Measurements from ENCODE around the gene CYB5D1.
"Not testable (repeated sequence)": the region's sequence is repeated elsewhere in the genome, so short reads cannot be mapped to it uniquely, and the experiment has no call there.

The CYB5D1 gene, protein sequence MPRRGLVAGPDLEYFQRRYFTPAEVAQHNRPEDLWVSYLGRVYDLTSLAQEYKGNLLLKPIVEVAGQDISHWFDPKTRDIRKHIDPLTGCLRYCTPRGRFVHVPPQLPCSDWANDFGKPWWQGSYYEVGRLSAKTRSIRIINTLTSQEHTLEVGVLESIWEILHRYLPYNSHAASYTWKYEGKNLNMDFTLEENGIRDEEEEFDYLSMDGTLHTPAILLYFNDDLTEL

DNA sequence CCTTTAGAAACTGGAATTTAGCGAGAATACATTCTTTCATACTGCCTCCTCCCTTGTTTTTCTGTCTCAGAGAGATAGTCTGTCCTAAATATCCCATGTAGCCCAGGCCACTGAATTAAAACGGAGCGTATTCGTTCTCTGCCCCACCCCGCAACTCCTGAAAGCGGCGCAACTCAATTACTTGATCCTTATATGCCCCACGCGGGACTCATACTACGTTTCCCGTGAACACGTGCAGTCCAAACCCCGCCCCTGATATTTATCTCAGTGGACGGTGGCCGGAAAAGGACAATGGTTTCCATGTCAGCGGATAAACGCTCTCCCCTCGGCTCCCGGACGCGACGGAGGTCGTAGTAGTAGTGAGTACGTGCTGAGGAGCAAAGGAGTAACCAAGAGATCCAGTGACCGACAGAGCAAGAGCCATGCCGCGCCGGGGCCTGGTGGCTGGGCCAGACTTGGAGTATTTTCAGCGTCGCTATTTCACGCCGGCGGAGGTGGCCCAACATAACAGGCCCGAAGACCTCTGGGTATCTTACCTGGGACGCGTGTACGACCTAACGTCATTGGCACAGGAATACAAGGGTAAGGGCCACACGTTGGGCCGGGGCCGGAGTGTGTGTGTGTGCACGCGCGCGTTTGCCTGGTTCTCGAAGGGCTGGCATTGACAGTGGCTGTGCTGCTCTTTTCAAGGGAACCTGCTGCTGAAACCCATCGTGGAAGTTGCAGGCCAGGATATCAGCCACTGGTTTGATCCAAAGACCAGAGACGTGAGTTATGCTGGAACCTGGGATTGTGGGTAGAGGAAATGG is at the start of gene CYB5D1:
Gene CYB5D1 (plus strand): TSS at position 291 of the 809 bp plus-strand sequence. CDS start 132 bp downstream, at position 423.
- DNase-seq: peak; percentile 76

DNA sequence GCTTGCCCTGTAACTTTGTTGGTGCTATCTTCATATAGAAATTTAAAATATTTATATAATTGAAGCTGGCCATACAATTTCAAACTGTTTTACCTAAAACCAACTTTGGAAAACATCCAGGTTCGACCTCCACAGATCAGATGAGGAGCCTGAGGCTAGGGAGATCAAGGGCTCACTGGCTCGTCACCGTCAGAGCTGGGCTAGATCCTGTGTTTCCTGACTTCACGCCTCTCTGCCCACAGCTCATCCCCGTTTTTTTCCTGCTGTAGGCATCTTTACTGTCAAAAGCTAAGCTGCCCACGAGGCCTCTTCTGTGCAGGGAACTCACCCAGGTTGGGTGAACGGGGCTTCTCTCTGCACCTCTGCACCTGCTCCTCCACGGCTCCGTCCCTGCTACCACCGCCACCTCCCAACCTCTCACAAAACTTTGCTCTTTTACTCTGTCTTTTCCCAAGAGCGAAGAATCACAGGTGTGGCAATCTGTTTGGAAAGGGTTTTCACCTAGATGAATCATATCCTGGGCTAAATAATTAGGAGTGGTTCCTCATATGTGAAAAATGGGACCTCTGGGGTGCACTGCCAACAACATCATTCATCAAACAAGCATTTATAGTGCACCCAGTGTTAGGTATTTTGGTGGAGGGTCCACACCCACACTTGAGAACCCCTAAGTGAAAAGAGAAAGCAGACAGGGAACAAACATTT is 48.6 kb upstream of the CYB5D1 start:
- no peak for DNase-seq

DNA sequence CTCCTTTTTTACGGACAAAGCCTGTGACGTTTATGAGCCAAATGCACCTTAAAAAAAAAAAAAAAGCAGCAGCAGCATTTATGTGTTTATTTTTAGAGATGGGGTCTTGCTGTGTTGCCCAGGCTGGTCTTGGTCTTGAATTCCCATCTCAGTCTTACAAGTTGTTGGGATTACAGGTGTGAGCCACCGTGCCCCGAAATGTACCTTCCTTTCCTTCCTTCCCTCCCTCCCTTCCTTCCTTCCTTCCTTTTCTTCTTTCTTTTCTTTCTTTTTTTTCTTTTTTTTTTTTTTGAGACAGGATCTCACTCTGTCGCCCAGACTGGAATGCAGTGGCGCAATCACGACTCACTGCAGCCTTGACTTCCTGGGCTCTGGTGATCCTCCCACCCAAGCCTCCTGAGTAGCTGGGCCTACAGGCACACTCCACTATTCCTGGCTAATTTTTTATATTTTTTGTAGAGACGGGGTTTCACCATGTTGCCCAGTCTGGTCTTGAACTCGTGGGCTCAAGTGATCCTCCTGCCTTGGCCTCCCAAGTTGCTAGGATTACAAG is 47.9 kb upstream of the CYB5D1 start:
- not testable (repeated sequence) for DNase-seq

DNA sequence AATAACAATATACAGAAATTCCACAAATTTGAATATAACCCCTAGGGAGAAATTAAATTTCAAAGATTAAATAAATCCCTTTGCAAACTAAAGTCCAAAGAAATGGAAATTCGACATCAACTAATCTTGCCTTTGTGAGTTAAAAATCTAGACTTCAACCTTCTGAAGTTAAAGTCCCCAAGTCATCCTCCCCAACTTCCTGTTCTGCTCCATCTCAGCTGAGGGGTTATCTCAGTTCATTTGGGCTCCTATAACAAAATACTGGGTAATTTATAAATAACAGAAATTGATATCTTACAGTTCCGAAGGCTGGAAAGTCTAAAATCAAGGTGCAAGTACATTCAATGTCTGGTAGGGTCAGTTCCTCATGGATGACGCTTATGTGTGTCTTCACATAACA is 46.6 kb upstream of the CYB5D1 start:
- DNase-seq: no peak

DNA sequence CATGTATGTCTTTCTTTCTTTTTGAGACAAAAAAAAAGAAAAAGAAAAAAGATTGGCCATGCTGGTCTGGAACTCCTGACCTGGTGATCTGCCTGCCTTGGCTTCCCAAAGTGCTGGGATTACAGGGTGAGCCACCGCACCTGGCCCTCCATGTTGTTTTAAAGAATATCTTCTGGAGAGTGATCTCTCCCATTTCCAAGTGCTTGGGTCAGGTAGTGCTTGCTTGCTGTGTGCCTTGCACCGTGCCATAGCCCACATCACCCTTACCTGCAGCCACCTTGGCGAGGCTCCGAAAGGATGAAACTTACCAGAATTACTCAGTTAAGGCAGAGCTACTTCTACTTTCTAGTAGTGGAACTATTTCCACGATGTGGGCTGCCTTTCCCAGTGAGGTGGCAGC is 42.8 kb upstream of the CYB5D1 start:
- no peak for DNase-seq

DNA sequence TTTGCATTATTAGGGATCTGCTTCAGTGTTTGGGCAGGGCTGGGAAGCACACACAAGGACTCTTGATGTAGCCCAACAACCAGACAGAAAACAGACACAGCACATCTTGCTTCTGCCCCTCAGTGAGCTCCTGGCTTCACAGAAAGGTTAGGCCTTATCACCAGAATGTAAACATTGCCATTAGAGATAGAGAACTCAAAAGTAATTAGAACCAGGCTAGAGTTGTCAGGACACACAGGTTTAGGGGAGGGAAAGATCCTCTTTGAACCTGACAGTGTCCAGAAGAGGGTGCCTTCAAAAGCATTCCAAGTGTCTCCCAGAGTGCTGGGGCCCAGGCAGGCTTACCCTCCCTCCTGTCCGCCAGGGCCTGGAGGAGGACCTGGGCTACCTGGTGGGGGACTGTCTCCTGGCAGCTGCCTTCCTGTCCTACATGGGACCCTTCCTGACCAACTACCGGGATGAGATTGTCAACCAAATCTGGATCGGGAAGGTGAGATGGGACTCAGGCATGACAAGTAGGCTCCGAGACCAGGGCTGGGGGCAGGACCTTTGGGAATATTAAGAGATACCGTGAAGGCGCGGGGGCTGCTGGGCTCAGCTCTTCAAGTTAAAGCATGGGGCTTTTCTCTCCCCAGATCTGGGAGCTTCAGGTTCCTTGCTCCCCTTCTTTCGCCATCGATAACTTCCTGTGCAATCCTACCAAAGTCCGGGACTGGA is 40.7 kb upstream of the CYB5D1 start:
- no peak for DNase-seq

DNA sequence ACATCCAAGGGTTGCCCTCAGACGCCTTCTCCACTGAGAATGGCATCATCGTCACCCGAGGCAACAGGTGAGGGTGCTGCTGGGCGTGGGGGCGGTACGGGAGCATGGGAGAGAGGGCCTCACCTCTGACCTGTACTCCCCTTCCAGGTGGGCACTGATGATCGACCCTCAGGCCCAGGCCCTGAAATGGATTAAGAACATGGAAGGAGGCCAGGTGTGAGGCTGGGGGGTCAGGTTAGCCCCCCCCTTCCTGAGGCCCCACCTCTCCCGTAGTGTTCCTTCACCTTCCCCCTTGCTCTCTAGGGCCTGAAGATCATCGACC is 40.2 kb upstream of the CYB5D1 start:
- no peak for DNase-seq

DNA sequence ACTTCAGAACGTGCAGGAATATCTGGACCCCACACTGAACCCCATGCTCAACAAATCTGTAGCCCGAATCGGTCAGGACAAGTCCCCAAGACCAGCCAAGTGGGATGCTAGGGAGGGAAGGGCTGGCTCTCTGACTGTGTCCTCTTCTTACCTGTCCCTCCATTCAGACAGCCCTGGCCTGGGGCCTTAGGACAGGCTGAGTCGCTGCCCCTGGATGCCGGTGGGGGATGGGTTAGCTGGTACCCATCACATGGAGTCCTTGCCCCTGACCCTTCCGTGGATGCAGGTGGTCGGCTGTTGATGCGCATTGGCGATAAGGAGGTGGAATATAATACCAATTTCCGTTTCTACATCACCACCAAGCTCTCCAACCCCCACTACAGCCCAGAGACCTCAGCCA is 39.8 kb upstream of the CYB5D1 start:
- DNase-seq: no peak

DNA sequence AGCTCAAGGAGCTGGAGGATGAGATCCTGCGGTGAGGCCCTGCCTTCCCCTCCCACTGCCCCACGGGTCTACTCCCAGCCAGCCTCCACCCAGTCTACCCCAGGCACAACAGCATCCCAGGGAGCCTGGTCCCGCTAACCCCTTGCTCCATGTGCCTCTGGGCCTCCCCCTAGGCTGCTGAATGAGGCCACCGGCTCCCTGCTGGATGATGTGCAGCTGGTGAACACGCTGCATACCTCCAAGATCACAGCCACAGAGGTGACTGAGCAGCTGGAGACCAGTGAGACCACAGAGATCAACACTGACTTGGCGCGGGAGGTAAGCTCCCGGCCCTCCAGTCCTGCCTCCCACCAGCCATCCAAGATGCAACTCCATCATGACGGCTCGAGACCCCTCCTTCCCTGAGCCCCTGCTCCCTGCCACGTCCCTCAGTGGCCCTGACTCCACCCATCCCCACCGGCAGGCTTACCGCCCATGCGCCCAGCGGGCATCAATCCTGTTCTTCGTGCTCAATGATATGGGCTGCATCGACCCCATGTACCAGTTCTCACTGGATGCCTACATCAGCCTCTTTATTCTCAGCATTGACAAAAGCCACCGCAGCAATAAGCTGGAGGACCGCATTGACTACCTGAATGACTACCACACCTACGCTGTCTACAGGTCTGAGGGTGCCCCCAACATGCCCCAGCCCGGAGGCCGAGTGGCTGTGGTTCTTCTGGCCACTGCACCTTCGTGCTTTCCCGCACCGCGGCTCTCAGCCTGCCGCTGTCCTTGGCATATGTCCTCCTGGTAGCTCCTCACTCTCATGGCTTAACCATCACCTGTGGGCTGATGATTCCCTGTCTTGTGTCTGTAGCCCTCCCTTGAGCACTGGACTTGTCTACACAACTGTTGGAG is 38.8 kb upstream of the CYB5D1 start:
- DNase-seq: no peak

DNA sequence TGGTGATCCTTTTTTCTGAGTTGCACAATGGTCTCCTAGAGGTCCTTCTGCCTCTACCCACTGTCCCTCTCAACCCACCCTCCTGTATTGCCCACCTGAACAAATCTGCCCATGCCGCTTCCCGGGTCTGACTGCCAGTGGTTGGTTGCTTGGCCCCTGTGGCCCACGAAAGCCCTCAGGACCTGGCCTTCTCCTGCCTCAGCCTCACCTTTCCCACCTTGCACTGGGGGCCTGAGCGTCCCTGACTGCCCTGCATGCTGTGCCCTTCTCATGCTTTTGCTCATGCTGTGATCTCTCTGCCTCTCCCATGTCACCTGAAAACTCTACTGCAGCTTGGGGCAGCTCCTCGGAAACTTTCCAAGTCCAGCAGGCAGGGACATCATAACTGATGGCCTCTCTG is 37.6 kb upstream of the CYB5D1 start:
- DNase-seq: no peak

DNA sequence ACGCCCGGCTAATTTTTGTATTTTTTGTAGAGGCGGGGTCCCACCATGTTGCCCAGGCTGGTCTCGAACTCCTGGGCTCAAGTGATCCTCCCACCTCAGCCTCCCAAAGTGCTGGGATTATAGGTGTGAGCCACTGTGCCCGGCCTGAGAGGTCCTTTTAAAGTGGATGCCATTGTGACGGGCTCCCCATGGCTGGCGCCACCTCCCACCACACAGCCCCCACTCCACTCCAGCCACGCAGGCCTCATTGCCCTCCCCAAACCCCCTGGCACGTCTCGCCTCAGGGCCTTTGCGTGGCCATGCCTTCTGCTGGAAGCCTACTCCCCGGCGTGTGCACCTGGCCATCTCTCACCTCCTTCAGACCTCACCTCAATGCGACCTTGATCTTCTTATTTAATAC is 35.7 kb upstream of the CYB5D1 start:
- DNase-seq: no peak

DNA sequence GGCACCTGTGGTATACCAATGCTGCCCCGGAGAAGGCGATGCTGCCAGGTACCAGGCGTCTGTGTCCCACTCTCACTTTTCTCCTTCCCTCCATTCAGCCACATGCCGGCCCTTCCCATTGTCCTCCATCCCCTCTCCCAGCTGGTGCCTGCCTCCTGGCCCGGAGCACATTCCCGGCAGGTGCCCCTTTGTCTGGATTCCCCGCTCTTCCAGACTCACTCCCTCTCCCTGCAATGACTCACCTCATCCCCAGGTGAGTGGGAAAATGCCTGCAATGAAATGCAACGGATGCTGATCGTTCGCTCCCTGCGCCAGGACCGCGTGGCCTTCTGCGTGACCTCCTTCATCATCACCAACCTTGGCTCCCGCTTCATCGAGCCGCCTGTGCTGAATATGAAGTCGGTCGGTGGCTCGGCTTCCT is 34.2 kb upstream of the CYB5D1 start:
- no peak for DNase-seq

DNA sequence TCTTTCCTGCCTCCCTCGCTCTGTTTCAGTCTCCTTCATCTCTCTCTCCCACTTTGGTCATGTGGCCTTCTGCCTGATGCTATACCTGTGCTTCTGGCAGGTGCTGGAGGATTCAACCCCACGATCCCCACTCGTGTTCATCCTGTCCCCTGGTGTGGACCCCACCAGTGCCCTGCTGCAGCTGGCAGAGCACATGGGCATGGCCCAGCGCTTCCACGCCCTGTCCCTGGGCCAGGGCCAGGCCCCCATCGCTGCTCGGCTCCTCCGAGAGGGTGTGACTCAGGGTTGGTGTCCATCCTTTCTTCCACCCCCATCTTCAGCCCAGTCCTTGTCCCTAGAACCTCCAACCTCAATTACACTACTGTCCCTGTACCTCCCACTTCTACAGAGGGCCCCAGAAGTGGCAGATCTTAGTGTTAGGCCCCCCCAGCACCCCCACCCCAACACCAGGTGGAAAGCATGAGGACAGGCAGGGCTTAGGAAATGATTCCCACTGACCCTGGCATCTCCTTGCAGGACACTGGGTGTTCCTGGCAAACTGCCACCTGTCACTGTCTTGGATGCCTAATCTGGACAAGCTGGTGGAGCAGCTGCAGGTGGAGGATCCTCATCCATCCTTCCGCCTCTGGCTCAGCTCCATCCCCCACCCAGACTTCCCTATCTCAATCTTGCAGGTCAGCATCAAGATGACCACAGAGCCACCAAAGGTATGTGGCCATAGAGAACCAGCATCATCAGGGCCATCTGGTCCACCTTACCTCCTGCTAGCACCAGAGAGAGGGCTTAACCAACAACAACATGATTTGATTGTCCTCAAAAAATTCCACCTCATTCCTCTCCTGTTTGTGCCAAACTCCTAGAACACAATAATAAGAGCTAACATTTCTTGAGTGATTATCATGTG is 33.5 kb upstream of the CYB5D1 start:
- DNase-seq: no peak

DNA sequence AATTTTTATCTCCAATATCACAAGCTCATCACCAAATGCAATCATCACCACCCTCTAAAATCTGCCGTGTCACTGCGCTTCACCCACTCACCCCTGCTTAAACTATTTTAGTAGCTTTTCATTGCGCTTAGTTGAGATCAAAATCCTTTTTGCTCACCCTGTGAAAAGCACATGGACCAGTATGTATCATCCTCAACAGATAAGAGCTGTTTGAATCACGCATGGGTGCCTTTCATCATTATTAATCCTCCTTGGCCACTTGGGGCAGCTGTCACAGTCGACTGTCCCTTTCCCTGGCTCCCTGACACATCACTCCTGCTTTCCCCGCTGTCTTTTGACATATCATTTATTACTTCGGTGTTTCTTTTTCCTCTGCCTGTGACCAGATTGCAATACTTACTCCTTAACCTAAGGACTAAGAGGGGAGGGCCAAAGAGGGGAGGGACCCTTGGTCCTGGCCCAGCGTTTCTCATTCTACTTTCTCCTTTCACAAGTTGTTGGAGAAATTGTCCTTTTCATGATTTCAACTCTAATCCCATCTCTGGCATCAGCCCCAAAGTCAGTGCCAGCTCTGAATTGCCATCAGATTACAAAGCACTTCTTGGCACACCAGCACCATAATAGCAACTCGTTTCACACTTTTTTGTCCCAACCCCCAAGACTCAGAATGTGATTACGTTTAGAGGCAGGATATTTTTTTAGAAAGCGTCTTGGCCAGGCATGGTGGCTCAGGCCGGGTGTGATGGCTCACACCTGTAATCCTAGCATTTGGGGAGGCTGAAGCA is 32.4 kb upstream of the CYB5D1 start:
- DNase-seq: no peak

DNA sequence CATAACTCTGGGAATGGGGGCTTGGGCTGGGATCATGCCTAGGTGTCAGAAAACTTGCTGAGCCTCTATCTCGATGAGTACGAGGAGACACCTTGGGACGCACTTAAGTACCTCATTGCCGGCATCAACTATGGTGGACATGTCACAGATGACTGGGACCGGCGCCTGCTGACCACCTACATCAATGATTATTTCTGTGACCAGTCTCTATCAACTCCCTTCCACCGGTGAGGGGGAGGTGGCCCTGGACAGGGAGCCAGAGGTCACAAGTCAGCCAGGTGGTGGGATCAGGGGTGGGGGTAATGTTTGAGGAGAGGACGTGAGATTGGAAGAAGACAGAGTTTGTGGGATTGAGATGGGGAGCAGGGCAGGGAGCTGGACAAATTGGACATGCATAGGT is 27.2 kb upstream of the CYB5D1 start:
- no peak for DNase-seq

DNA sequence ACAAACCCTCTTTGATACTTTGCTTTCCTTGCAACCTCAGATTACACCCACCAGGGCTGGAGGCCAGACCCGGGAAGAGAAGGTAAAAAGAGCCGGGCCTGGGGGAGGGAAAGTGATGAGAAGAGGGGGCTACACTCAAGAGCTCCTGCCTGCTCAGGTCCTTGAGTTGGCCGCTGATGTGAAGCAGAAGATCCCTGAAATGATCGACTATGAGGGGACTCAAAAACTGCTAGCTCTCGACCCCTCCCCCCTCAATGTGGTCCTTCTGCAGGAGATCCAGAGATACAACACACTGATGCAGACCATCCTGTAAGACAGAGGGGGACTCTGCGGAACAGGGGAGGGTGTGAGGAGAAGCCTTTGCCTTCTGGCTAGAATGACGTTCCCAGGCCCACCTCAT is 26.6 kb upstream of the CYB5D1 start:
- DNase-seq: no peak

DNA sequence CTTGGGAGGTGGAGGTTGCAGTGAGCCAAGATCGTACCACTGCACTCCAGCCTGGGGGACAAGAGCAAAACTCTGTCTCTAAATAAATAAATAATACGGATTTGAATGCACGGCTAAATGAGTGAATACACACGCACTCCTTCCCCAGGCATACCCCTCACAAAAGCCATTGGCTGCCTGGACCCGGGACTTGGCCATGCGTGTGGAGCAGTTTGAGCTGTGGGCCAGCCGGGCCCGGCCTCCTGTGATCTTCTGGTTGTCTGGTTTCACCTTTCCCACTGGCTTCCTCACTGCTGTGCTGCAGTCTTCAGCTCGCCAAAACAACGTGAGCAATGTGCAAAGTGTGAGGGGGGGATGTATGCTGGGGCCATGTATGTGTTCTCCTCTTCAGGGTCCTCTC is 25.4 kb upstream of the CYB5D1 start:
- no peak for DNase-seq

DNA sequence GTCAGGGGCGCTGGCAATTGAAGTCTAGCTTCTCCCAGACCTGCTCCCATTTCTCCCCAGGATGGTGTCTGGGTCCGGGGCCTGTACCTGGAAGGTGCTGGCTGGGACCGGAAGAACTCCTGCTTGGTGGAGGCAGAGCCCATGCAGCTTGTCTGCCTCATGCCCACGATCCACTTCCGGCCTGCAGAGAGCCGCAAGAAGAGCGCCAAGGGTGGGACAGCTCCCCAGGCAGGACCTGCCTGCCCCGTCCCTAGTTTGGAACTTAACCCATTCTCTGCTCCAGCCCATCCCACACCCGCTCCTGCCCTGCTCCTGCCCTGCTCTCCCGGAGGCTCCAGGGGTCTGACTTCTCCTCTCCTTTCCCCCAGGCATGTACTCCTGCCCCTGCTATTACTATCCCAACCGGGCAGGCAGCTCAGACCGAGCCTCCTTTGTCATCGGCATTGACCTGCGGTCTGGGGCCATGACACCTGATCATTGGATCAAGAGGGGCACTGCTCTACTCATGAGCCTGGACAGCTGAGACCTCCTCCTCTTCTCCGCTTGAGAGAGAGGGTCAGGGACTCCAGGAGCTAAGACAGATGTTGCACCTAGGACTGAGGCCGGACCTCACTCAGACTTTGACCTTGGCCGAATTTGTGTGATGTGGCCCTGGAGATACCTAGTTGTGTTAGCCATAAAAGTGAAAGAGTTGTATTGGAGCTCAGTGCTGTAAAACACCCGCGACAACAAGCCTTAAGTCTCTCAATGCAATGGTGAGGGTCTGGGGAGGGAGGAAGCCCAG is 24.6 kb upstream of the CYB5D1 start:
- no peak for DNase-seq
